Bronchial epithelial cell (primary cell): ENCODE data around the gene FAM131A. TPM values are rescaled to one million over a fixed set of nuclear protein-coding genes. Genes with fewer than 3 reads are reported as not detected.

ENCODE experiments used
- DNase-seq: peaks from one replicate; pipeline ENCODE4 v3.0.0-alpha.2; 2010; ENCODE audit warnings: low read depth
- FAIRE-seq: peaks from 2 replicates; lab custom pipeline; 2011; peaks lifted over from hg19 to GRCh38; lab: Jason Lieb, UNC
- H3K27me3 ChIP-seq: 2 replicates; pipeline ENCODE4 v1.5.1; 2011; ENCODE audit warnings: low read length; ENCODE audit not compliant: control insufficient read depth, insufficient read depth
- H3K36me3 ChIP-seq: 2 replicates; pipeline ENCODE4 v1.5.1; 2011; ENCODE audit warnings: low read length; ENCODE audit not compliant: control insufficient read depth, insufficient read depth
- H3K4me3 ChIP-seq: 2 replicates; pipeline ENCODE4 v1.5.1; 2011; ENCODE audit warnings: mild to moderate bottlenecking, low read depth, low read length, control low read depth
- CTCF ChIP-seq: IDR thresholded peaks from 2 replicates; pipeline ENCODE4 v1.5.1; 2011; ENCODE audit warnings: mild to moderate bottlenecking, moderate library complexity, low read length, control low read depth, inconsistent platforms; ENCODE audit not compliant: insufficient read depth, severe bottlenecking
- total RNA-seq: library from RNA; depleted of rRNA; stranded (reverse); fragments of >200 nt; gene quantifications from 2 replicates; pipeline ENCODE4 v1.2.1, GENCODE V29; 2014

FAM131A gene
- total RNA-seq, 1 donor from 2014 or later: 18.2 TPM

- FAIRE-seq (peak; percentile 64), DNase-seq (peak; percentile 12)
- Histone ChIP-seq H3K4me3 (no peak overlapping the region), H3K36me3 (peaks cover 47% of the 10 kb centered on the region), H3K27me3 (no peaks in the 10 kb centered on the region)
- peak; percentile 14 for TF ChIP-seq CTCF
These were observed 31.8 kb upstream of the FAM131A start for GRCh38 chr3:184305577-184305976.

GRCh38 chr3:184306341-184306972, 30.9 kb upstream of the FAM131A start:
- DNase-seq: no peak
- FAIRE-seq: no peak
- no peak for TF ChIP-seq CTCF
- Histone ChIP-seq H3K36me3 (peaks cover 44% of the 10 kb centered on the region), H3K4me3 (no peak overlapping the region), H3K27me3 (no peaks in the 10 kb centered on the region)

- no peaks in the 10 kb centered on the region for H3K27me3 ChIP-seq
- TF ChIP-seq CTCF: no peak
- H3K36me3 ChIP-seq: peaks cover 32% of the 10 kb centered on the region
- FAIRE-seq (no peak), DNase-seq (no peak)
- no peak overlapping the region for H3K4me3 ChIP-seq
These were observed 29.5 kb upstream of the FAM131A start for GRCh38 chr3:184307915-184308314.

- no peaks in the 10 kb centered on the region for H3K27me3 ChIP-seq
- peaks cover 24% of the 10 kb centered on the region for H3K36me3 ChIP-seq
- no peak overlapping the region for H3K4me3 ChIP-seq
- no peak for TF ChIP-seq CTCF
- DNase-seq (no peak), FAIRE-seq (no peak)
These were observed 28.7 kb upstream of the FAM131A start for GRCh38 chr3:184308744-184309143.

GRCh38 chr3:184311633-184312032, 25.8 kb upstream of the FAM131A start:
- Histone ChIP-seq H3K27me3 (no peaks in the 10 kb centered on the region), H3K36me3 (peaks cover 16% of the 10 kb centered on the region), H3K4me3 (no peak overlapping the region)
- TF ChIP-seq CTCF: no peak
- DNase-seq (no peak), FAIRE-seq (no peak)

GRCh38 chr3:184314363-184314699, 23.1 kb upstream of the FAM131A start, which contains the start of gene EIF4G1:
EIF4G1 (plus strand) TSS chr3:184314606; CDS start chr3:184315797, 1,191 bp downstream.
- DNase-seq: peak; percentile 83
- no peak for TF ChIP-seq CTCF
- Histone ChIP-seq H3K4me3 (peak within 1 kb of the TSS; percentile 59), H3K36me3 (peaks cover 12% of the 10 kb centered on the region), H3K27me3 (no peaks in the 10 kb centered on the region)
- no peak for FAIRE-seq
